Left ventricle myocardium superior (tissue), 1 donor: ENCODE results near the gene LDHD. TPM values are rescaled to one million over a fixed set of nuclear protein-coding genes. Genes with fewer than 3 reads are reported as not detected.

Source experiments
- ATAC-seq: fragments of 200-7000 bp; cut with Tn5 transposase; one replicate; pipeline ENCODE4 v1.9.1; 2020; ENCODE audit warnings: mild to moderate bottlenecking, moderate library complexity
- DNase-seq: peaks from one replicate; pipeline ENCODE4 v3.0.0-alpha.2; 2020
- intact Hi-C: fragments of 100-400 bp; cut with micrococcal nuclease; formaldehyde crosslinking; loops from one replicate; pipeline ENCODE4 v1.11.0; 2022
- total RNA-seq: library from RNA; stranded (reverse); fragmentation: NEBNext Ultra II Directional; extraction: Animal tissue kit (Norgen Biotek cat#: 25700); gene quantifications from one replicate; pipeline ENCODE4 v1.2.1, GENCODE V29; 2021
- donor health status: DM: no; HTN: yes; CAD: no; lungs with severe emphysema.

The LDHD gene
- total RNA-seq, 1 donor from 2014 or later: 83.3 TPM

DNA sequence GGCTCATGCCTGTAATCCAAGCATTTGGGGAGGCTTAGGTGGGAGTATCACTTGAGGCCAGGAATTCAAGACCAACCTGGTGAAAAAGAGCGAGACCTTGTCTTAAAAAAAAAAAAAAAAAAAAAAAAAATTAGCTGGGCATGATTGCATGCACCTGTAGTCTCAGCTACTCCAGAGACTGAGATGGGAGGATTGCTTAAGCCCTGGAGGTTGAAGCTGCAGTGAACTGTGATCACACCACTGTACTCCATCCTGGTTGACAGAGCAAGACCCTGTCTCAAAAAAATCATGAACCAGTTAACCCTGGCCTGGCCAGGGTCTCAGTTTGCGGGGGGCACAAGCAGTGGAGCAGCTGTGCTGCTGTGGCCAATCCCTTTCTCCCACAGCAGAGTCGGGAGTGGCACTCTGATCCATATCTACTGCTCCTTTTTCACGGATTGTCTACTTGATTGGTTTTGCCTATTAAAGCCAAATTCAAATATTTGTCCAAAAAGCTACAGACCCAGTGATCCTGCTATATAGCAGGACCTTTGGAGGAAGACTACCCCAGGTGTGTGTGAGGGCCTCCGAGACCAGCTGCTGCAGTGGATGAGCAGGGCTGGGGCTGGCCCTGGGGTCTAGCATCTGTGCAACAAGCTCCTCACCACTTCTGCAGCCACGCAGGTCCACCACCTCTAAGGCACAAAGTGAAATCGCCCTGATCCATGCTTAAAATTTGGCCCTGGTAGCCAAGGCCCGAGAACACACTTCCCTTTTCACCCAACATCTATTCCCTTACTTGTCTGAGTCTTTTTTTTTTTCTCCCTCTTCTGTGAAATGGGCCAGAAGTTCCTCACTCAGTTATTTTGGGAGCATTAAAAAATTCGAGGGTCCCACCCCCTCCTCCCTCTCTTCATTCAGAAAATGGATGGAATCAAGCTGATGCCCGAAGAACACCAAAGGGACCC, 48.2 kb downstream of the LDHD start:
- intact Hi-C loops: no loop called here
- no peak for DNase-seq

GRCh38 chr16:75066861-75067447, 49.6 kb downstream of the LDHD start:
- intact Hi-C loops: no loop called here
- ATAC-seq (no peak), DNase-seq (no peak)

More for the DNA sequence above, 48.2 kb downstream of the LDHD start:
- ATAC-seq: no peak

GRCh38 chr16:75065521-75066149, 50.9 kb downstream of the LDHD start:
- DNase-seq: no peak
- ATAC-seq: no peak
- intact Hi-C loops: no loop called here

- intact Hi-C loops: no loop called here
- DNase-seq: no peak
- ATAC-seq: no peak
These were observed 51.5 kb downstream of the LDHD start for GRCh38 chr16:75065149-75065505.

DNA sequence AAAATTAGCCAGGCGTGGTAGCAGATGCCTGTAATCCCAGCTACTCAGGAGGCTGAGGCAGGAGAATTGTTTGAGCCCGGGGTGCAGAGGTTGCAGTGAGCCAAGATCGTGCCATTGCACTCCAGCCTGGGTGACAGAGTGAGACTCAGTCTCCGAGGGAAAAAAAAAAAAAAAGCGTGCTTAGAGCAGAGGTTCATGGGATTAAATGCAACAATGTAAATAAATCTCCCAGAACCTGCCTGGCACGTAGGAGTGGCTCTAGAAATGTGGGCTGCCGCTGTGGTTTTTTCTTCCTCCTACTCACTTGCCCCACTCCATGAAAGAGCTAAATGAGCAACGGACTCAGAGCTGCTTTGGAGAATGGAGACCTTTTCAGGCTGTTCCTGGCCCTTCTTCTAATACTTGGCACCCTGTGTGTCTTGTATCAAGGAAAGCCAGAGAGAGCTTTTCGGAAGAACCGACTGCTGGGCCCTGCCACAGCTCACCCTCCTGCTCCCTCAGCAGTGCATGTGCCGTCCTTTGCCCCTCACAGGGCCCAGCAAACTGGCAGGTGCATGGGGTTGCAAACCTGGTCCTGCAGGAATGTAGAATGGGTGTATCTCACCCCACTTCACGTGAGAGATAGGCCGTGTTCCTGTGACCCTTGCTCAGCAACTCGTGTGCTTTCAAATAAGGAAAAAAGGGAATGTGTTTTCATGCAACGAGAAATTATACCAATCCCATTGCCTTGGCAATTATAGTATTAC, 52.0 kb downstream of the LDHD start:
- ATAC-seq: no peak
- intact Hi-C loops: no loop called here

DNA sequence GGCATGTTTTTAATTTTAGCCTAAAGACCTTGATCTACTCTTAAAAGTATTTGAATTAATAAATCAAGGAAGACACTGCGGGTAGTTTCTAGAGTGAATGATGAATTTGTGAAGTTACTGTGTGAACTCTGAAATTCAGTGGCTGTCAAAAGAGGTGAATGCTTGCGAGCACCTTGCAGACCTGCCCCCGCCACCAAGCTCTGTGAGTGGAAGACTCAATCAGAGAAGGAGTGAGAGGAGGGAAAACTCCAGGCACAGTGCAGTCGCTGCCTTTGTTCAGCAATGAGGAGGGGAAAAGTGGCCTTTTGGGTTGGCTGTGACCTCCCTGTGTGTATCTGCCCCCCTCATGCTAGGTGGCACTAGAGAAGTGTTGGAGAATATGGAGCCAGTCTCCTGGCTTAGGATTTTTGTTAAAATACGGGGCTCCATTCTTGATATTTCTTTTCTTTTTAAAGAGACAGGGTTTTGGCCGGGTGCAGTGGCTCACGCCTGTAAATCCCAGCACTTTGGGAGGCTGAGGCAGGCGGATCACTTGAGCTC, 53.0 kb downstream of the LDHD start:
- intact Hi-C loops: no loop called here
- DNase-seq (no peak), ATAC-seq (no peak)

More for the DNA sequence above, 52.0 kb downstream of the LDHD start:
- DNase-seq: no peak

GRCh38 chr16:75062976-75063346, 53.6 kb downstream of the LDHD start:
- ATAC-seq (no peak), DNase-seq (no peak)
- intact Hi-C loops: no loop called here

- intact Hi-C loops: no loop called here
- DNase-seq (peak; percentile 87), ATAC-seq (peak; percentile 86)
These were observed 54.2 kb downstream of the LDHD start for GRCh38 chr16:75062135-75062975.

Other genes with a start within 250 kb of the LDHD start
- 59.6 TPM for gene WDR59, start 131.7 kb downstream of the LDHD start, total RNA-seq
- gene ZNRF1, start 117.8 kb downstream of the LDHD start, total RNA-seq: 24.5 TPM
- gene ZFP1, start 31.7 kb upstream of the LDHD start, total RNA-seq: 6.7 TPM
- not detected for gene CTRB2, start 90.4 kb upstream of the LDHD start, total RNA-seq
- gene CTRB1, start 102.2 kb upstream of the LDHD start, total RNA-seq: not detected
- 82.9 TPM for gene BCAR1, start 134.8 kb upstream of the LDHD start, total RNA-seq